GM19023 (cell line): ENCODE measurements around the gene DONSON.

Experiments
- ATAC-seq: cut with Tn5 transposase; IDR thresholded peaks from one replicate; pipeline ENCODE4 v1.9.1; 2021; ENCODE audit warnings: mild to moderate bottlenecking, moderate library complexity; ENCODE audit not compliant: unreplicated experiment

The DONSON gene

DNA sequence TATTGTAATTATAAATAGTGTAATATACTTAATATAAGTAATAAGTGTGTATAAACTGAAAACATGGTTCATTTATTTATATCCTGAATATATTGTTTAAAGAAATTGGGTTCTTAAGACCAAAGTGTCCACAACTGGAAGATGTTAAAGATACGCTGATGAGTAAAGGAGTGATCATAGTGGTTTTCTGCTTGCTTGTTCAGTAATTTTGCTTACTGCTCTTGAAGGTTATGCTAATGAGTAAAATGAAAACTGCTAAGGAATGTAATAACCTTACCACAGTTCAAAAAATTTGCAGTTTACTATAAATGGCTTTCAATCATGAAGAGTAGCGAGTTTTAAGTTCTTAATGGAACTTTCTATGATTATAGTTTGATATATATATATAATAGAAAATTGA lies 22.0 kb downstream of the DONSON start:
- ATAC-seq: no peak

GRCh38 chr21:33562389-33562788 lies 26.1 kb downstream of the DONSON start:
- ATAC-seq: no peak

DNA sequence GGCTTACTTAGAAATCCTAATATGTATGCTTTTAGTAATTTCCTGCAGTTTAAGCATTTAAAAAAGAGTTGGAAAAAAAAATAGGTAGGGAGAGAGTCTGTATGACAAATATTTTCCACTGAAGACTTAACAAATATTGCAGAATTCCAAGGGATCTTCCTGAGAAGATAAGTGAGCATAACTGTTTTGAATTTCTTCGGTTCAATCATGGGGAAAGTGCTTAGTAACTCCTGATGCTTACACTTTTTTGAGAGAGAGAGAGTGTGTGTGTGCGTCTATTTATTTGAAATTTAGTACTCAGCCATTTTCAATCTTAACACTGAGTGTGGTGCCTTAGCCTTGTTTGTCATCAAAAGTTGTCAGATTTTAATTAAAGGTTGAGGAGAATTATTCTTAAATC lies 27.1 kb downstream of the DONSON start:
- no peak for ATAC-seq

GRCh38 chr21:33560965-33561364 lies 27.5 kb downstream of the DONSON start:
- ATAC-seq: no peak

DNA sequence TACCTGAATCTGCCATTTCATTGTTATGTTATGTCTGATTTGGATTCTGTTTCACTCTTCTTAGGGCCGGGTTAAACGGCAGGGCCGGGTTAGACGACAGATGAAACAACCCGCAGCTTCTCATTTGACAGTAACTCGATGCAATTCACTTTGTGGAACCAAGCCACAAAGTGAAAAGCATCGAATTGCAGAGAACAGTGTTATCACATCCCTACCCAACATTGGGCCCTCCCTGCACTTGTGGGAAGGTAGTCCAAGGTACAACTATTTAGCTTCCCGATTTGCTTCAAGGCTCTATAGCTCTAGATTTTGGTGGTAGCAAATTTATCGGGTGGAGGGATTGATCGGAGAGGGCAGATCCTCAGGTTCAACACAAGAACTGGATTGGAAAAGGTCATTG lies 28.7 kb downstream of the DONSON start:
- ATAC-seq: no peak

- ATAC-seq: no peak
These were observed 29.6 kb downstream of the DONSON start for GRCh38 chr21:33558777-33559421.

- no peak for ATAC-seq
These were observed 31.0 kb downstream of the DONSON start for GRCh38 chr21:33557447-33557846.

GRCh38 chr21:33554982-33555344 lies 33.5 kb downstream of the DONSON start:
- no peak for ATAC-seq

DNA sequence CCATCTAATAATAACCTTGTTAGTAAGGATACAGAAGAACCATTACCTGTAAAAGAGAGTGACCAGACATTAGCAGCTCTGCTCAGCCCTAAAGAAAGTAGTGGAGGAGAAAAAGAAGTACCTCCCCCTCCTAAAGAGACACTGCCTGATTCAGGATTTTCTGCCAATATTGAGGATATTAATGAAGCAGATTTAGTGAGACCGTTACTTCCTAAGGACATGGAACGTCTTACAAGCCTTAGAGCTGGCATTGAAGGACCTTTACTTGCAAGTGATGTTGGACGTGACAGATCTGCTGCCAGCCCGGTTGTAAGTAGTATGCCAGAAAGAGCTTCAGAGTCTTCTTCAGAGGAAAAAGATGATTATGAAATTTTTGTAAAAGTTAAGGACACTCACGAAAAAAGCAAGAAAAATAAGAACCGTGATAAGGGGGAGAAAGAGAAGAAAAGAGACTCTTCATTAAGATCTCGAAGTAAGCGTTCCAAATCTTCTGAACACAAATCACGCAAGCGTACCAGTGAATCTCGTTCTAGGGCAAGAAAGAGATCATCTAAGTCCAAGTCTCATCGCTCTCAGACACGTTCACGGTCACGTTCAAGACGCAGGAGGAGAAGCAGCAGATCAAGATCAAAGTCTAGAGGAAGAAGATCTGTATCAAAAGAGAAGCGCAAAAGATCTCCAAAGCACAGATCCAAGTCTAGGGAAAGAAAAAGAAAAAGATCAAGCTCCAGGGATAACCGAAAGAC lies 34.1 kb downstream of the DONSON start:
- no peak for ATAC-seq

DNA sequence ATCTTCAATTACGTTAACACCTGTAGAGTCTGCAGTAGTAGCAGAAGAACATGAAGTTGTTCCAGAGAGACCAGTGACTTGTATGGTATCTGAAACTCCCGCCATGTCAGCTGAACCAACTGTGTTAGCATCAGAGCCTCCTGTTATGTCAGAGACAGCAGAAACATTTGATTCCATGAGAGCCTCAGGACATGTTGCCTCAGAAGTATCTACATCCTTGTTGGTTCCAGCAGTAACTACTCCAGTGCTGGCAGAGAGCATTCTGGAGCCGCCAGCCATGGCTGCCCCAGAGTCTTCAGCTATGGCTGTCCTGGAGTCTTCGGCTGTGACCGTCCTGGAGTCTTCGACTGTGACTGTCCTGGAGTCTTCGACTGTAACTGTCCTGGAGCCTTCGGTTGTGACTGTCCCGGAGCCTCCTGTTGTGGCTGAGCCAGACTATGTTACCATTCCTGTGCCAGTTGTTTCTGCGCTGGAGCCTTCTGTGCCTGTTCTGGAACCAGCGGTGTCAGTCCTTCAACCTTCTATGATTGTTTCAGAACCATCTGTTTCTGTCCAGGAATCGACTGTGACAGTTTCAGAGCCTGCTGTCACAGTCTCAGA lies 35.4 kb downstream of the DONSON start:
- ATAC-seq: no peak

- no peak for ATAC-seq
These were observed 36.1 kb downstream of the DONSON start for GRCh38 chr21:33552093-33552998.

GRCh38 chr21:33551664-33552063 lies 36.8 kb downstream of the DONSON start:
- no peak for ATAC-seq

GRCh38 chr21:33550772-33551660 lies 37.5 kb downstream of the DONSON start:
- no peak for ATAC-seq

DNA sequence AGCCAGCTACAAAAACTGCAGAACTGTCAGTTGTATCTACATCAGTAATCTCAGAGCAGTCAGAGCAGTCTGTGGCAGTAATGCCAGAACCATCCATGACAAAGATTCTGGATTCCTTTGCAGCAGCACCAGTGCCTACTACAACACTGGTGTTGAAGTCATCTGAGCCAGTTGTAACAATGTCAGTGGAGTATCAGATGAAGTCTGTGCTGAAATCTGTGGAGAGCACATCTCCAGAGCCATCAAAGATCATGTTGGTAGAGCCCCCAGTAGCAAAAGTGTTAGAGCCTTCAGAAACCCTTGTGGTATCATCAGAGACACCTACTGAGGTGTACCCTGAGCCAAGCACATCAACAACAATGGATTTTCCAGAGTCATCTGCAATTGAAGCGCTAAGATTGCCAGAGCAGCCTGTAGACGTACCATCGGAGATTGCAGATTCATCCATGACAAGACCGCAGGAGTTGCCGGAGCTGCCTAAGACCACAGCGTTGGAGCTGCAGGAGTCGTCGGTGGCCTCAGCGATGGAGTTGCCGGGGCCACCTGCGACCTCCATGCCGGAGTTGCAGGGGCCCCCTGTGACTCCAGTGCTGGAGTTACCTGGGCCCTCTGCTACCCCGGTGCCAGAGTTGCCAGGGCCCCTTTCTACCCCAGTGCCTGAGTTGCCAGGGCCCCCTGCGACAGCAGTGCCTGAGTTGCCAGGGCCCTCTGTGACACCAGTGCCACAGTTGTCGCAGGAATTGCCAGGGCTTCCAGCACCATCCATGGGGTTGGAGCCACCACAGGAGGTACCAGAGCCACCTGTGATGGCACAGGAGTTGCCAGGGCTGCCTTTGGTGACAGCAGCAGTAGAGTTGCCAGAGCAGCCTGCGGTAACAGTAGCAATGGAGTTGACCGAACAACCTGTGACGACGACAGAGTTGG lies 38.4 kb downstream of the DONSON start:
- no peak for ATAC-seq

DNA sequence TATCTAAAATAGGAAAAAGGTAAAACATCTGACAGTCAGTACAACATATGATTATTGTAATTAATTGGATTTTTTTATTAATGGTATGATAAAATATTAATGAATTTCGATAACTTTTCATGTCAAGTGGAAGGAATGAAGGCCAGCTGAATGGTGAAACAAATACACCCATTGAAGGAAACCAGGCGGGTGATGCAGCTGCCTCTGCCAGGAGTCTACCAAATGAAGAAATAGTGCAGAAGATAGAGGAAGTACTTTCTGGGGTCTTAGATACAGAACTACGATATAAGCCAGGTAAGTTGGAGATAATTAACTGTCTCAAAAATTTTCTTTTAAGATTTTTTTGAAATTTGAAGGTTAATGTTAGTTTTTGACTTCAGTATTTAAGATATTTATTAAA lies 42.4 kb downstream of the DONSON start:
- ATAC-seq: no peak

DNA sequence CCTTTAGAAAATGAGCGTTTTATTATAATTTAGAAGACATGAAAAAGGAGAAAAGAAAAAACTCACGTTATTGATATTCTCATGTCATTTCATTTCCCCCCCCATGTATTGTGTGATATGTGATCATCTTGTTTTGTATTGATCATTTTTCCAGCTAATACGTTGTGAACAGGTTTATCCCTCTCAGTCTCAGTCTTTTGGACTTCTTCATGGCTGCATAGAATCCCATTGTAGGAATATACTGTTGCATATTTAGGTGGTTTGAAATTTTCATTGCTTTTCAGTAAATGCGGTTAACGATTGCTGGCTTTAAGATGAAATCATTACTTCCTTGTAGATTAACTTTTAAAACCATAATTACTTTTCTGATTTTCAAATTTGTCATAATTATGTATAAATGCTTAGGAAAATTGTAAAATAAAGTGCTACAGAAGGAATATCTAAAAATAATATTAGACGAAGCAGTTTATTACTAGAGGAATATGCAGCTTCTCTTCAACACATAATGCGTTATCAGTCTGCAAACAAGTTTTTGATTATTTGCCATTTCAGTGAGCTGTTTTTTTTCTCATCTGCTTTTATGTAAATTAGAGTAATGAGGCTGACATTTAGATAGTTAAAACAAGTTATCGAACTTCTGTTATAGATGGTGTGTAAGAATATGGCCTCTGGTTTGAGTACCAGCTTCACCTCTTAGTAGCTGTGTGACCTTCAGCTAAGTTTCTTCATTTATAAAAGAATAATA lies 43.9 kb downstream of the DONSON start:
- ATAC-seq: no peak

DNA sequence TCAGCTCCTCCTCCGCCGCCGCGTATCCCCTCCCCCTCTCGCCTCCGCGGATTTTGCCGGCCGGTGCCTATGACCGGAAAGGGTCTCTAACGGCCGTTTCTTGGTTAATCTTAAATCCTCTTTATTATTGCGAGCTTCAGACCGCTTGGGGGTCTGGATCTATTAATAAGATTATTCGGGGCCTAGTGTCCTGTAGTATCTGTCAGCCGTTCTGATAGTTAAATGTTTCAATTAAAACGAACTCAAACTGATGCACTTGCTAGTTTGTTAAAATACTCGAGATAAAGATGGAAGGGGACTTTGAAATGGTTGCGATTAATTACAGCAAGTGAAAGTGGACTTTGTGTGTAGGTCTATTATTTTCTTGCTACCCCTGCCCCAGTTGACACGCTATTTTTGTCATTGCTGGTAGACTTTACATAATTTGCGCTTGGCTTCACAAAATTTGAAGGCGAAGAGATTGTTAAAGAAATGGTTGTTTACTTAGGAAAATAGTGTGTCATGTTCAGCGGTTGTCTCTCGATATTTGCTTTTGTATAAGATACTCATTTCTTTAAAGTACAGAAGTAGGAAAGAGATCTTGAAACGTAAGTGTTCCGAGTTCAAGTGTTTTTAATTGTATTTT lies 44.9 kb downstream of the DONSON start:
- ATAC-seq: peak; percentile 8
